Duodenal mucosa (tissue), 2 donors: ENCODE measurements around the gene LIPT2.

ENCODE experiments used
- H3K27ac ChIP-seq: one replicate; pipeline ENCODE4 v1.7.0; 2013; ENCODE audit warnings: low read depth, low read length
- H3K27me3 ChIP-seq, 2 donors: one replicate each; pipeline ENCODE4 v1.7.0; 2013; ENCODE audit warnings: low read length in 2 of 2, control low read depth in 1 of 2; ENCODE audit not compliant: insufficient read depth in 2 of 2, control insufficient read depth in 1 of 2
- H3K36me3 ChIP-seq, 2 donors: one replicate each; pipeline ENCODE4 v1.7.0; 2013; ENCODE audit warnings: low read length in 2 of 2, control low read depth in 1 of 2; ENCODE audit not compliant: insufficient read depth in 2 of 2, control insufficient read depth in 1 of 2
- H3K4me1 ChIP-seq, 2 donors: one replicate each; pipeline ENCODE4 v1.7.0; 2013; ENCODE audit warnings: low read length in 2 of 2, control low read depth in 1 of 2; ENCODE audit not compliant: insufficient read depth in 2 of 2, control insufficient read depth in 1 of 2
- H3K4me3 ChIP-seq, 2 donors: one replicate each; pipeline ENCODE4 v1.7.0; 2013; ENCODE audit warnings: low read length in 2 of 2, low read depth in 1 of 2
- H3K9ac ChIP-seq, 2 donors: one replicate each; pipeline ENCODE4 v1.7.0; 2013; ENCODE audit warnings: low read length in 2 of 2, low read depth in 1 of 2
- H3K9me3 ChIP-seq, 2 donors: one replicate each; pipeline ENCODE4 v1.7.0; 2013; ENCODE audit warnings: low read length in 2 of 2, control low read depth in 1 of 2; ENCODE audit not compliant: control insufficient read depth in 1 of 2

Gene LIPT2

DNA sequence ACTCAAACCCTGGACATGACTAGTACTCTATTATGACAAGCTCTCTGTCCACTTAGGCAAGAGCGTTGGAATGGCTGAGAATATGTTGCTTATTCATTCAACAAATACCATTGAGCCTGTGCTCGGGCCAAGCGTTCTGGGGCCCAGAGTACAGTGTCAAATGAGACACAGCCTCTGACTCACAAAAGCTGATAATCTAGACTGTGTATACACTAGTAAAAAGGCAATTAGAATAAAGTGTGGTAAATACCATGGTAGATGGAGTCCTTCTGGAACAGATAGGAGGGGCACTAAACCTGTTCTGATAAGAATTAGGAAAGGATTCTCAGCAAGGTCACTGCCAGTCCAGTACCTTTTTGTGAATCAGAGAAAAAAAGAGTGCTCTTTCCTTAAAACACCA is 50.9 kb downstream of the LIPT2 start:
- Histone ChIP-seq H3K9ac (no peak overlapping the region), H3K27ac (no peak overlapping the region), H3K36me3 (no peaks in the 10 kb centered on the region), H3K27me3 (no peaks in the 10 kb centered on the region), H3K4me1 (peaks cover 14 to 17% of the 10 kb centered on the region in 2 donors), H3K4me3 (no peak overlapping the region), H3K9me3 (no peaks in the 10 kb centered on the region)
